ENCODE results near the gene MYO15B. TPM values are rescaled to one million over a fixed set of nuclear protein-coding genes. Genes with fewer than 3 reads are reported as not detected.

MYO15B gene
- total and polyA plus RNA-seq, 12 donors, result 6.2 to 455 (median 51.3) TPM

DNA sequence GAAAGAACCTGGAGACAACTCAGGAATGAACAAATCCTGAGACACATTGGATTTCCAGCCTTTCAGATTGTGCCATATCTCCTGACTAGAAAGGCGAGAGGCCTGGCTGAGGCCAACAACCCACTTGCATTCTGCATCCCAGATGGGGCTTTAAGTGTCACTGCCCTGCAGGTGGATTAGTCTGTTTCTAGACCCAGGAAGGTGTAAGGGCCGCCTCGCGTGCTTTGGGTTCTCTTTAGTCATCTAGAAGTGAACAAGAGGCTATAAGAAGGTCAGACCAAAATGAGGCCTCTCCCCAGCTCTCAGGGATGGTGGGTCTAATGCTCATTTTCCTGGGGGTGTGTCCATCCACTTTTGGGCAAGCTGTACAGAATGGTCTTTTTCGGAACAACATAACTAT is 84.4 kb downstream of the MYO15B start:
- 89 to 96% (median 91%) methylated on average over 5 of the region's 5 CpGs for WGBS, 4 donors
- H3K27me3 ChIP-seq, result no peaks in the 10 kb centered on the region
- intact Hi-C loops (cut with DNase I), result no loop called here
- H3K36me3 ChIP-seq (replicated peaks in 1 of 2), result peaks cover 0 to 58% of the 10 kb centered on the region in 2 donors
- no peaks in the 10 kb centered on the region for H3K9me3 ChIP-seq (replicated peaks in 1 of 3)
- peaks cover 9 to 12% of the 10 kb centered on the region in 2 donors for H3K4me1 ChIP-seq (replicated peaks in 1 of 2)
- no peak overlapping the region for H3K27ac ChIP-seq
- TF ChIP-seq, protein P1, sequence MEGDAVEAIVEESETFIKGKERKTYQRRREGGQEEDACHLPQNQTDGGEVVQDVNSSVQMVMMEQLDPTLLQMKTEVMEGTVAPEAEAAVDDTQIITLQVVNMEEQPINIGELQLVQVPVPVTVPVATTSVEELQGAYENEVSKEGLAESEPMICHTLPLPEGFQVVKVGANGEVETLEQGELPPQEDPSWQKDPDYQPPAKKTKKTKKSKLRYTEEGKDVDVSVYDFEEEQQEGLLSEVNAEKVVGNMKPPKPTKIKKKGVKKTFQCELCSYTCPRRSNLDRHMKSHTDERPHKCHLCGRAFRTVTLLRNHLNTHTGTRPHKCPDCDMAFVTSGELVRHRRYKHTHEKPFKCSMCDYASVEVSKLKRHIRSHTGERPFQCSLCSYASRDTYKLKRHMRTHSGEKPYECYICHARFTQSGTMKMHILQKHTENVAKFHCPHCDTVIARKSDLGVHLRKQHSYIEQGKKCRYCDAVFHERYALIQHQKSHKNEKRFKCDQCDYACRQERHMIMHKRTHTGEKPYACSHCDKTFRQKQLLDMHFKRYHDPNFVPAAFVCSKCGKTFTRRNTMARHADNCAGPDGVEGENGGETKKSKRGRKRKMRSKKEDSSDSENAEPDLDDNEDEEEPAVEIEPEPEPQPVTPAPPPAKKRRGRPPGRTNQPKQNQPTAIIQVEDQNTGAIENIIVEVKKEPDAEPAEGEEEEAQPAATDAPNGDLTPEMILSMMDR (IDR thresholded peaks at IDR 0.05), result no peak
- no peak for TF ChIP-seq POLR2A (IDR thresholded peaks at IDR 0.05)
- no peak for DNase-seq
- H3K4me3 ChIP-seq, result no peak overlapping the region

DNA sequence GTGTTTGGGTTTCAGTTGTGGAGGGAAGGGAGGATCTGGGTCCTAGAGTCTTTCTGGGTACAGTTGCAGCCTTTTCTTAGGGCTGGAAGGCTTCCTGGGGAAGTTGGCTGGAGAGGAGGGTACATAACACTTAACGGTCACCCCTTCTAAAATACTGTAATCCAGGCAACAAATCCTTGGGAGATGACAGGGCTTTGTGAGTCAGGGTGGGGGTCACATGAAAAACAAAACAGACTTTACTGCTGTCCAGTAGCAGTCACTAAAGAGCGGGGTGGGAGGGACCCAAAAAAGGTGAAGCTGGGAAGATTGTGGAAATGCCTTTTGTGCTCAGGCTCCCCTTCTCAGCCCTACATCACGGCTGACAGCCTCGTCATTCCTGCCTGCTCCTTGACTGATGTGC is 85.9 kb downstream of the MYO15B start:
- TF ChIP-seq, protein P1 (IDR thresholded peaks at IDR 0.05), result no peak
- TF ChIP-seq POLR2A (IDR thresholded peaks at IDR 0.05), result no peak
- Histone ChIP-seq H3K9me3 (replicated peaks in 1 of 3) (no peaks in the 10 kb centered on the region), H3K36me3 (replicated peaks in 1 of 2) (peaks cover 0 to 61% of the 10 kb centered on the region in 2 donors), H3K4me3 (no peak overlapping the region), H3K27me3 (no peaks in the 10 kb centered on the region), H3K27ac (no peak overlapping the region), H3K4me1 (replicated peaks in 1 of 2) (peaks cover under 1 to 2% of the 10 kb centered on the region in 2 donors)
- WGBS, 4 donors, result 80 to 87% (median 84%) methylated on average over 4 of the region's 4 CpGs
- intact Hi-C loops (cut with DNase I), result no loop called here
- DNase-seq, result no peak

Other genes with a start within 250 kb of the MYO15B start
- 100 to 1,000 TPM in 8 of 9 donors, 10 to 100 TPM in 1; 84.4 to 374 (median 117) TPM for gene GRB2, start 182.1 kb upstream of the MYO15B start, total RNA-seq
- 100 to 1,000 TPM in 1 of 3 donors, 10 to 100 TPM in 2; 36.0 to 131 (median 36.1) TPM for gene GRB2, start 182.1 kb upstream of the MYO15B start, polyA plus RNA-seq
- 100 to 1,000 TPM in 8 of 9 donors, 10 to 100 TPM in 1; 65.2 to 245 (median 169) TPM for gene TMEM94, start 131.2 kb upstream of the MYO15B start, total RNA-seq
- 100 to 1,000 TPM; 132 to 186 (median 134) TPM for gene TMEM94, start 131.2 kb upstream of the MYO15B start, polyA plus RNA-seq
- 10 to 100 TPM; 12.9 to 90.8 (median 35.6) TPM for gene CASKIN2, start 72.3 kb upstream of the MYO15B start, total RNA-seq
- gene CASKIN2, start 72.3 kb upstream of the MYO15B start, polyA plus RNA-seq, result 10 to 100 TPM; 10.1 to 43.2 (median 28.3) TPM
- 10 to 100 TPM; 18.6 to 35.3 (median 26.4) TPM for gene TSEN54, start 71.3 kb upstream of the MYO15B start, total RNA-seq
- gene TSEN54, start 71.3 kb upstream of the MYO15B start, polyA plus RNA-seq, result 10 to 100 TPM; 17.9 to 67.8 (median 56.0) TPM
- gene LLGL2, start 62.1 kb upstream of the MYO15B start, total RNA-seq, result 10 to 100 TPM in 7 of 9 donors, 1 to 10 TPM in 2; 8.9 to 40.5 (median 23.4) TPM
- gene LLGL2, start 62.1 kb upstream of the MYO15B start, polyA plus RNA-seq, result 10 to 100 TPM in 2 of 3 donors, 1 to 10 TPM in 1; 1.2 to 90.3 (median 51.4) TPM
- gene SMIM5, start 45.6 kb downstream of the MYO15B start, total RNA-seq, result 1 to 10 TPM in 1 of 9 donors, under 1 TPM in 4, not detected in 4; 0.17 to 1.1 (median 0.55) TPM
- 1 to 10 TPM in 2 of 3 donors, under 1 TPM in 1; 0.13 to 2.6 (median 1.7) TPM for gene SMIM5, start 45.6 kb downstream of the MYO15B start, polyA plus RNA-seq
- 10 to 100 TPM; 13.9 to 49.6 (median 29.5) TPM for gene RECQL5, start 79.4 kb downstream of the MYO15B start, total RNA-seq
- gene RECQL5, start 79.4 kb downstream of the MYO15B start, polyA plus RNA-seq, result 100 to 1,000 TPM in 1 of 3 donors, 10 to 100 TPM in 2; 11.2 to 188 (median 64.9) TPM
- 100 to 1,000 TPM in 1 of 9 donors, 10 to 100 TPM in 8; 45.3 to 100 (median 64.3) TPM for gene SAP30BP, start 79.5 kb downstream of the MYO15B start, total RNA-seq
- gene SAP30BP, start 79.5 kb downstream of the MYO15B start, polyA plus RNA-seq, result 100 to 1,000 TPM in 2 of 3 donors, 10 to 100 TPM in 1; 73.4 to 130 (median 121) TPM
- 1 to 10 TPM in 8 of 9 donors, under 1 TPM in 1; 1.00 to 9.4 (median 5.6) TPM for gene ITGB4, start 133.7 kb downstream of the MYO15B start, total RNA-seq
- 10 to 100 TPM in 2 of 3 donors, 1 to 10 TPM in 1; 1.0 to 12.5 (median 12.1) TPM for gene ITGB4, start 133.7 kb downstream of the MYO15B start, polyA plus RNA-seq
- 10 to 100 TPM; 13.9 to 47.3 (median 24.7) TPM for gene GALK1, start 177.4 kb downstream of the MYO15B start, total RNA-seq
- 10 to 100 TPM in 2 of 3 donors, 1 to 10 TPM in 1; 1.4 to 39.1 (median 37.2) TPM for gene GALK1, start 177.4 kb downstream of the MYO15B start, polyA plus RNA-seq
- 10 to 100 TPM; 15.1 to 35.5 (median 25.5) TPM for gene UNK, start 197.0 kb downstream of the MYO15B start, total RNA-seq
- 10 to 100 TPM; 13.6 to 45.9 (median 19.0) TPM for gene UNK, start 197.0 kb downstream of the MYO15B start, polyA plus RNA-seq

All from adrenal gland (tissue), 12 donors.